ENCODE data around the gene EEPD1.
A peak's percentile ranks its signal among the peaks of the same experiment; 100 is the strongest.

Gene EEPD1

GRCh38 chr7:36280840-36281812 lies 128.1 kb downstream of the EEPD1 start:
- peak; percentile 86 for DNase-seq (ENCODE audit: low spot score)

DNA sequence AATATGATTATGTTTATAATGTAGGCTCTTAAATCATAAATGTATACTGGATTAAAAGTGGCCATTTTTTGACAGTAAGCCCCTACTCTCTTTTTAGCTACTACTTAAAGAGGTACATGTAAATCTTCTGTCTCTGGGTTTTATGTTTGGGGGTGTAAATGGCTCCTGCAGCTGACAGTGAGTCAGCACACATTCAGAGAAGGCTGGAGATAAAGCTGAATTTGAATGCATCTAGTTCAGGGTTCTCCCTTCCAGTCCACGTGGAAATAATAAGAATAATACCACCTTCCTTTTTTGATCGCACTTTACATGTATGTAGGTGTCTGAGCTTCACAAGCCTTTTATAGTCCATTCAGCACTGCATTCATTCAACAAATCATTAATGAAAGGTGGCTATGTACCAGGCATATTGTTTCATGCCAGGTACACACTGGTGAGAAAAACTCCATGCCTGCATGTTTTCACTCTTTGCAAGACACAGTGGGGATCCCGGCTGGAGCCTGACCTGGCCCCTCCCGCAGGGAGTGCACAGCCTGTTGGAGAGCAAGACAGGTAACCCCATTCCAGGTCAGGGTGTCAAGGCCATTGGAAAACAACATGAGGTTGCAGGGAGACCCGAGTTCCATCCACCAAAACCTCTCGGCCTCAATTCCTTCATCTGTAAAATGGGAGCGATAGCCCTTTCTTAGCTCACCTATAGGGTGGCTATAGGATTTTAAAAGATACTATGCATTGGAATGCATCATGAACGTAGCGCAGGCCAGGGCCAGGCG lies 129.1 kb downstream of the EEPD1 start:
- DNase-seq (ENCODE audit: low spot score) = no peak

DNA sequence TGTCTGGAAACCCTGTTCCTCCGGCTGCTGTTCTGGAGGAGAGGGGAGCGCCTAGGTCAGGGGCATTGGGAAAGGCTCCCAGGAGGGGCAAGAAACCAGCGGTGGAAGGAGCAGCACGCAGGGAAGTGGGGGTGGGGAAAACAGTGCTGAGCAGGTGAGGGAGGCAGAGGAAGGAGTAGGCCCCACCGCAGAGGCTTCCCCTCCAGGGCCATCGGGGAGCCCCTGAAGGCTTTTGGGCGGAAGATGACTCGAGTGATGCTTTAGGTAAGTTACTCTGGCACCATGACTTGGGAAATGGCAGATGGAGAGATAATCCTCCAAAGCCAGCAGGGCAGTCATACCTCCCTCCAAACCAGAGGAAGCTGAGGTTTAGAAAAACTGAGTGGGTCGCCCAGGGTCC lies 130.1 kb downstream of the EEPD1 start:
- no peak for DNase-seq (ENCODE audit: low spot score)

DNA sequence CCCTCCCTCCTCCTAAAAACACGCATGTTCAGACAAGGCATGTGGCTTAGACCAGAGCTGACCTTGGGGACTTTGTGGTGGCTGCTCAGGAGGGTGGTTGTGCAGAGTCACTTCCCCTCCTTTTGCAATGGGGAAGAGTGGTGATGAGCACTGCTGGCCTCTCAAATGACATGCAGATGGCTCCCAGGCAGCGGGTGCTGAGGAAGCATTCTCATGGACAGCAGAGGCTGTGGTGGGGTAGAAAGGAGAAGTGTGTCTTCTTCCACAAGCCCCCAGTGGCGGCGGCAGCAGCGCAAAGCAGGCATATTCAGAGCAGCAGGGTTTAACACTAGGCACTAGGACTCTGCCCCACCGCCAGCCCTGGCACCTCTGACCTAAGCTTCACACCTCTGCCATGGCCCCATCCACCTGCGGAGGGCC lies 130.7 kb downstream of the EEPD1 start:
- no peak for DNase-seq (ENCODE audit: low spot score)

DNA sequence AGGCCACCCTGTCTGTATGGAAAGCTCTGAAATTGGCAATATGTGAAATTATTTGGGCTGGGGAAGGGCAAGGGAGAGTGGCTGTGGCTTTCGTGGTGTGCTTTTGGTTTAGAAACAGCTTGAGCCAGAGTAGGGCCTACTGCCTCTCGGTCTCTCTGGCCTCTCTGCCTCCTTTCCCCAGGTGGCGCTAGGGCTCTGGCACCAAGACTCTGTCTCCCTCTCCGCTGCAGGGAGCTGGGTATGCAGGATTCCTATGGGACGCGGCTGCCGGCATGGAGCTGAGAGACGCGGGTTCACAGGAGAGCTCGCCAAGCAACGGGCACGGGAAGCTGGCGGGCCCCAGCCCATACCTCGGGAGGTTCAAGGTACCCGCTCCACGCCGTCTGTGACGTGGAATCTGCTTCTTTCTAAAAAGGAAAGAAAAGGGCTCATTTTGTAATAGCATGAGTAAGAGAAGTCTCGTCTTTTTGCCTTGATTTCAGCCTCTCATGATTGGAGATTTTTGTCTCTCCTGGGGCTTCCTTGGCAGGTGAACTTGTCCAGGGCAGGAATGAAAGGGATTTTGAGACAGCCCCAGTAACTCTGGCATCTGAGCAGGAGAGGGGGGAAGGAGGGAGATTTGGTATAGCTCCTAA lies 131.5 kb downstream of the EEPD1 start:
- no peak for DNase-seq (ENCODE audit: low spot score)

DNA sequence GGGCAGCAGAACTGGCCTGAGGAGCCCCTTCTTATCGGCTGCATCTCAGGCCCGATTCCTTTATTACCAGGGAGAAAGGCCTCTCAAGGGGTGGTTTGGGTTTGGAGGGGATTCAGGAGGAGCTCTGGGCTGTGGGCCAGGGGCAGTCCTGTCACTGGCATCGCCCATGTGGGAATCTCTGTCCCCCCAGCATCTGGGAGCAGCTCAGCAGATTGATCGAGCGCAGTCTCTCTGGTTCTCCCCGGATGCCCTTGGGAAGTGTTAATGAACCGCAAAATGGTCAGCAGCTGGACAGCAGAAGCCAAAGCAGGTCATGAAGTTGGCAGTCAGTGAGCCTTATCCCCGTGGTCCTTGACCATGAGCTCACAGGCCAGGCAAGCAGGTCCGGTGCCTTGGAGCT lies 132.2 kb downstream of the EEPD1 start:
- DNase-seq (ENCODE audit: low spot score) = no peak

- DNase-seq (ENCODE audit: low spot score) = no peak
Measured at GRCh38 chr7:36286226-36286625, 133.2 kb downstream of the EEPD1 start.

GRCh38 chr7:36286688-36287087 lies 133.6 kb downstream of the EEPD1 start:
- DNase-seq (ENCODE audit: low spot score) = no peak

- no peak for DNase-seq (ENCODE audit: low spot score)
Measured at GRCh38 chr7:36287371-36288241, 134.6 kb downstream of the EEPD1 start.

DNA sequence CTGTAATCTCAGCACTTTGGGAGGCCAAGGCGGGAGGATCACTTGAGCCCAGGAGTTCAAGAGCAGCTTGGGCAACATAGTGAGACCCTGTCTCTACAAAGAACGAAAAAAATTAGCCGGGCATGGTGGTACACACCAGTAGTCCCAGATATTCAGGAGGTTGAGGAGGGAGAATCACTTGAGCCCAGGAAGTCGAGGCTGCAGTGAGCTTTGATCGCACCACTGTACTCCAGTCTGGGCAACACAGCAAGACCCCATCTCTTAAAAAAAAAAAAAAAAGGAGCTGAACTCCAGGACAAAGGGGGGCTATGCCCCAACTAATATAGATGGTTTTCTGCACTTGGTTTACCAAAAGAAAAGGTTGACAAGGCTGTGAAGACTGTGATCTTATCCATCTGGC lies 135.4 kb downstream of the EEPD1 start:
- DNase-seq (ENCODE audit: low spot score) = no peak

GRCh38 chr7:36289833-36290661 lies 137.0 kb downstream of the EEPD1 start:
- DNase-seq (ENCODE audit: low spot score) = no peak

DNA sequence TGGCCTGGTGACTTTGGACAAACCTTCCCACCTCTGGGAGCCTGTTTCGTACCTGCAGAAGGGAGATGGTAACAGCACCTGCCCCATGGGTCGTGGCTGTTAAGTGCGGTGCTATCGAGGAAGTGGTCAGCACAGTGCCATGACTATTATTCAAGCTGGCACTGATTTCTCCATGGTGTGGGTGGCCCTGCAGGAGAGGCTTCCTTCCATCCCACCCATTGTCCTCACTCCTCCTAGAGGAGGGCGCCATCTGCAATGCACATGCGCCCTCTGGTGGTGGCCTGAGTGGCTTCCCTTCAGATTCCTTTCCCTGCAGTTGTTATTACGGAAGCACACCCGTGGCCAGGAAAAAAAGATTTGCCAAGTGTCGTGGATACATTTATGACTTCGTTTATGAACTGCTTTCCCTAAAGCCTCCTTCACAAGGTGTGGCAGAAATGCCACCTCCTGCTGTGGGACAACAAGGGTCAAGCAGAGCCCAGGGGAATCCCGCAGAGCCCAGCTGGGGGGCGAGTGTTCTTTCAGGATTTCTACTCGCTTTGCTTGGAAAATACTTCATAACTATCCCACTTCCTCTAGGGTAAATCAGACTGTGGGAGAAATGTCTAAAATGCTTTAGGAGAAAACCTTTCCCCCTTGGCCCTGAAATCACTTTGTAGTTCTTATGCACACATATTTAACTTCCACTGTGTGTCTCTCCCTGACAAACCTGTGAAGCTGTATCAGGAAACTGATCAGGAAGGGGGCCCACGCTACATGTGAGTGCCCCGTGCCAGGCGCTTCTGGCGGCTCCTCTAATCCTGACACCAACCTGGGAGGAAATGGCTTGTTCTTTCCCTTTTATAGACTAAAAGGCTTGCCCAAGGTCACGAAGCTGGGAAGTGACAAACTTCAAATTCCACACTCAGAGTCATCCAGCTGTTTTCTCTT lies 138.6 kb downstream of the EEPD1 start:
- DNase-seq (ENCODE audit: low spot score) = peak; percentile 91

GRCh38 chr7:36295090-36295489 lies 142.0 kb downstream of the EEPD1 start:
- no peak for DNase-seq (ENCODE audit: low spot score)

GRCh38 chr7:36296284-36296683 lies 143.2 kb downstream of the EEPD1 start:
- no peak for DNase-seq (ENCODE audit: low spot score)

- DNase-seq (ENCODE audit: low spot score) = no peak
Measured at GRCh38 chr7:36297364-36298009, 144.4 kb downstream of the EEPD1 start.

GRCh38 chr7:36298106-36298505 lies 145.1 kb downstream of the EEPD1 start:
- DNase-seq (ENCODE audit: low spot score) = no peak

- no peak for DNase-seq (ENCODE audit: low spot score)
Measured at GRCh38 chr7:36299223-36299774, 146.2 kb downstream of the EEPD1 start.

- DNase-seq (ENCODE audit: low spot score) = no peak
Measured at GRCh38 chr7:36299823-36300341, 146.8 kb downstream of the EEPD1 start.
